Measurements from ENCODE around the gene ODF4. TPM values are rescaled to one million over a fixed set of nuclear protein-coding genes. Genes with fewer than 3 reads are reported as not detected.

The ODF4 gene
- total RNA-seq (ENCODE audit: low replicate concordance) = not detected in 2 replicates

- H3K9me3 Mint-ChIP-seq = no peaks in the 10 kb centered on the region
- H3K4me1 Mint-ChIP-seq = peaks cover 24% of the 10 kb centered on the region
- peaks cover 16% of the 10 kb centered on the region for H3K4me1 ChIP-seq
- H3K9me3 ChIP-seq (ENCODE audit: low read depth) = no peaks in the 10 kb centered on the region
- no peak within 1 kb of the TSS for H3K9ac ChIP-seq
- H2AFZ ChIP-seq (replicated peaks) = peak within 1 kb of the TSS; percentile 48
- H3K27me3 Mint-ChIP-seq (ENCODE audit: insufficient read depth, low read depth) = peaks cover 6% of the 10 kb centered on the region
- H4K20me1 ChIP-seq (ENCODE audit: low read depth) = no peaks in the 10 kb centered on the region
- no peak within 1 kb of the TSS for H3K4me3 Mint-ChIP-seq
- H3F3A ChIP-seq (ENCODE audit: low read depth) = peaks cover 28% of the 10 kb centered on the region
- H3K4me2 ChIP-seq = peak within 1 kb of the TSS; percentile 71
- H3K27me3 ChIP-seq = no peaks in the 10 kb centered on the region
- no peak for DNase-seq (ENCODE audit: low spot score)
- H3K27ac ChIP-seq = no peak within 1 kb of the TSS
- TF ChIP-seq EZH2 (IDR thresholded peaks at IDR 0.05) (no peak), EZH2phosphoT487 (IDR thresholded peaks at IDR 0.05) (no peak), CTCF (IDR thresholded peaks at IDR 0.05) (no peak)
- H3K36me3 Mint-ChIP-seq = no peaks in the 10 kb centered on the region
- no peaks in the 10 kb centered on the region for H3K36me3 ChIP-seq
- no peaks in the 10 kb centered on the region for H3K79me2 ChIP-seq (ENCODE audit: low read depth)
- no peak within 1 kb of the TSS for H3K27ac Mint-ChIP-seq
- H3K4me3 ChIP-seq = peak within 1 kb of the TSS; percentile 14
Observed at GRCh38 chr17:8339540-8339939, at the start of gene ODF4. ODF4 (plus strand) TSS chr17:8339840; CDS start chr17:8340052, 212 bp downstream.

- TF ChIP-seq CTCF (IDR thresholded peaks at IDR 0.05) (no peak), EZH2 (IDR thresholded peaks at IDR 0.05) (no peak), EZH2phosphoT487 (IDR thresholded peaks at IDR 0.05) (no peak)
- Histone ChIP-seq H3K4me1 (peaks cover 13% of the 10 kb centered on the region), H3K4me3 (no peak overlapping the region), H2AFZ (replicated peaks) (no peak overlapping the region), H3K27ac (no peak overlapping the region), H4K20me1 (ENCODE audit: low read depth) (no peaks in the 10 kb centered on the region), H3F3A (ENCODE audit: low read depth) (peaks cover 6% of the 10 kb centered on the region), H3K36me3 (no peaks in the 10 kb centered on the region), H3K4me2 (no peak overlapping the region), H3K9ac (no peak overlapping the region), H3K9me3 (ENCODE audit: low read depth) (no peaks in the 10 kb centered on the region), H3K79me2 (ENCODE audit: low read depth) (no peaks in the 10 kb centered on the region), H3K27me3 (no peaks in the 10 kb centered on the region)
- no peak for DNase-seq (ENCODE audit: low spot score)
- Mint-ChIP-seq H3K27me3 (ENCODE audit: insufficient read depth, low read depth) (peaks cover 14% of the 10 kb centered on the region), H3K4me3 (peak overlapping the region; percentile 94), H3K27ac (peak overlapping the region; percentile 52), H3K36me3 (peaks cover 5% of the 10 kb centered on the region), H3K9me3 (no peaks in the 10 kb centered on the region), H3K4me1 (peaks cover 24% of the 10 kb centered on the region)
Observed at GRCh38 chr17:8290043-8290442, 49.6 kb upstream of the ODF4 start.

- Histone ChIP-seq H2AFZ (replicated peaks) (no peak overlapping the region), H3K4me1 (peaks cover 13% of the 10 kb centered on the region), H3K27me3 (peaks cover 4% of the 10 kb centered on the region), H3K4me3 (no peak overlapping the region), H3K79me2 (ENCODE audit: low read depth) (no peaks in the 10 kb centered on the region), H3K4me2 (no peak overlapping the region), H3K9ac (no peak overlapping the region), H3F3A (ENCODE audit: low read depth) (peaks cover 22% of the 10 kb centered on the region), H4K20me1 (ENCODE audit: low read depth) (no peaks in the 10 kb centered on the region), H3K27ac (no peak overlapping the region), H3K9me3 (ENCODE audit: low read depth) (no peaks in the 10 kb centered on the region), H3K36me3 (no peaks in the 10 kb centered on the region)
- no peak overlapping the region for H3K27ac Mint-ChIP-seq
- peaks cover 26% of the 10 kb centered on the region for H3K4me1 Mint-ChIP-seq
- H3K36me3 Mint-ChIP-seq = peaks cover 5% of the 10 kb centered on the region
- TF ChIP-seq CTCF (IDR thresholded peaks at IDR 0.05) (no peak), EZH2phosphoT487 (IDR thresholded peaks at IDR 0.05) (no peak), EZH2 (IDR thresholded peaks at IDR 0.05) (no peak)
- H3K9me3 Mint-ChIP-seq = no peaks in the 10 kb centered on the region
- no peak for DNase-seq (ENCODE audit: low spot score)
- H3K4me3 Mint-ChIP-seq = no peak overlapping the region
- H3K27me3 Mint-ChIP-seq (ENCODE audit: insufficient read depth, low read depth) = peaks cover 28% of the 10 kb centered on the region
Observed at GRCh38 chr17:8292639-8293395, 46.8 kb upstream of the ODF4 start.

All from neural progenitor cell (in vitro differentiated cells).